HEK293T (cell line): Measurements from ENCODE around the gene MLN.

Experiments
- CTCF ChIA-PET: fragments of 350-600 bp; formaldehyde crosslinking; extraction: SDS; loops from one replicate; lab custom pipeline; 2021; ENCODE audit warnings: antibody characterized with exemption, inconsistent platforms; lab: Yijun Ruan, JAX
- POLR2A ChIA-PET: fragments of 350-600 bp; formaldehyde crosslinking; extraction: SDS; loops from one replicate; lab custom pipeline; 2020; ENCODE audit warnings: antibody characterized with exemption, inconsistent platforms; lab: Yijun Ruan, JAX
- DNase-seq: peaks from one replicate; pipeline ENCODE4 v3.0.0; 2012; ENCODE audit warnings: mixed read lengths; ENCODE audit errors: extremely low spot score
- ARNT ChIP-seq: fragments of 450-650 bp; IDR thresholded peaks from 2 replicates; pipeline ENCODE4 v1.6.1; 2017; ENCODE audit warnings: mild to moderate bottlenecking
- BHLHE40 ChIP-seq: fragments of 450-650 bp; IDR thresholded peaks from 2 replicates; pipeline ENCODE4 v1.6.1; 2016; ENCODE audit warnings: mild to moderate bottlenecking, moderate library complexity, borderline replicate concordance
- CTBP1 ChIP-seq: fragments of 450-650 bp; IDR thresholded peaks from 2 replicates; pipeline ENCODE4 v1.6.1; 2016; ENCODE audit warnings: borderline replicate concordance
- ELF4 ChIP-seq: fragments of 450-650 bp; IDR thresholded peaks from 2 replicates; pipeline ENCODE4 v1.6.1; 2017; ENCODE audit warnings: antibody characterized with exemption
- FOXA1 ChIP-seq: fragments of 450-650 bp; IDR thresholded peaks from 2 replicates; pipeline ENCODE4 v1.6.1; 2016; ENCODE audit warnings: mild to moderate bottlenecking
- FOXK2 ChIP-seq: fragments of 450-650 bp; IDR thresholded peaks from 2 replicates; pipeline ENCODE4 v1.6.1; 2016; ENCODE audit warnings: mild to moderate bottlenecking
- FOXM1 ChIP-seq: fragments of 450-650 bp; IDR thresholded peaks from 2 replicates; pipeline ENCODE4 v1.6.1; 2017; ENCODE audit warnings: mild to moderate bottlenecking, borderline replicate concordance
- HDGF ChIP-seq: fragments of 450-650 bp; IDR thresholded peaks from 2 replicates; pipeline ENCODE4 v1.6.1; 2017; ENCODE audit warnings: antibody characterized with exemption, borderline replicate concordance
- L3MBTL2 ChIP-seq: fragments of 450-650 bp; conservative IDR thresholded peaks from 2 replicates; pipeline ENCODE4 v1.6.1; 2016; ENCODE audit warnings: mild to moderate bottlenecking
- LEF1 ChIP-seq: fragments of 450-650 bp; IDR thresholded peaks from 2 replicates; pipeline ENCODE4 v1.6.1; 2017; ENCODE audit warnings: mild to moderate bottlenecking, borderline replicate concordance
- NFRKB ChIP-seq: fragments of 450-650 bp; IDR thresholded peaks from 2 replicates; pipeline ENCODE4 v1.6.1; 2016; ENCODE audit warnings: mild to moderate bottlenecking, moderate library complexity
- PKNOX1 ChIP-seq: fragments of 450-650 bp; IDR thresholded peaks from 2 replicates; pipeline ENCODE4 v1.6.1; 2016
- SP1 ChIP-seq: fragments of 450-650 bp; IDR thresholded peaks from 2 replicates; pipeline ENCODE4 v1.6.1; 2017
- SUZ12 ChIP-seq: fragments of 450-650 bp; IDR thresholded peaks from 2 replicates; pipeline ENCODE4 v1.6.1; 2016; ENCODE audit warnings: mild to moderate bottlenecking
- ZNF384 ChIP-seq: fragments of 450-650 bp; IDR thresholded peaks from 2 replicates; pipeline ENCODE4 v1.6.1; 2016

Gene MLN

GRCh38 chr6:33839399-33840047, 35.7 kb upstream of the MLN start:
- CTCF ChIA-PET: interaction anchor here (0.7 to 1.5 kb wide), 2 partner anchors 33 to 72 kb away, joined by 3 to 4 read pairs; no protein-coding TSS in a partner anchor
- TF ChIP-seq L3MBTL2 (no peak), ZNF384 (no peak), FOXM1 (no peak), FOXK2 (no peak), PKNOX1 (no peak), SUZ12 (no peak), ELF4 (no peak), SP1 (no peak), LEF1 (no peak), FOXA1 (no peak)
- POLR2A ChIA-PET: interaction anchor here (1.4 kb wide), 1 partner anchor 128 kb away, joined by 4 read pairs; the partner anchor contains the start of gene UQCC2
- DNase-seq: no peak

- TF ChIP-seq BHLHE40: no peak
- no peak for TF ChIP-seq CTBP1
- TF ChIP-seq PKNOX1: no peak
- no peak for TF ChIP-seq LEF1
- no peak for TF ChIP-seq FOXK2
- no peak for TF ChIP-seq NFRKB
- TF ChIP-seq FOXM1: no peak
- TF ChIP-seq ZNF384: no peak
- TF ChIP-seq ELF4: no peak
- no peak for TF ChIP-seq FOXA1
- no peak for TF ChIP-seq ARNT
- TF ChIP-seq SUZ12: no peak
- no peak for TF ChIP-seq HDGF
- CTCF ChIA-PET: no interaction called here
- no peak for DNase-seq
- POLR2A ChIA-PET: interaction anchor here (0.8 kb wide), 1 partner anchor 27 kb away, joined by 3 read pairs; no protein-coding TSS in a partner anchor
Observed at GRCh38 chr6:33838983-33839382, 35.2 kb upstream of the MLN start.

- DNase-seq: no peak
- TF ChIP-seq FOXK2: no peak
- no peak for TF ChIP-seq CTBP1
- no peak for TF ChIP-seq ARNT
- POLR2A ChIA-PET: interaction anchor here (0.8 kb wide), 1 partner anchor 26 kb away, joined by 3 read pairs; no protein-coding TSS in a partner anchor
- CTCF ChIA-PET: no interaction called here
Observed at GRCh38 chr6:33837971-33838665, 34.3 kb upstream of the MLN start.

- POLR2A ChIA-PET: no interaction called here
- TF ChIP-seq BHLHE40 (no peak), NFRKB (no peak), ZNF384 (no peak), L3MBTL2 (no peak), ELF4 (no peak), SUZ12 (no peak), PKNOX1 (no peak), FOXK2 (no peak)
- CTCF ChIA-PET: interaction anchor here (0.6 kb wide), 1 partner anchor 13 kb away, joined by 3 read pairs; no protein-coding TSS in a partner anchor
- no peak for DNase-seq
Observed at GRCh38 chr6:33836806-33837469, 33.1 kb upstream of the MLN start.

GRCh38 chr6:33834401-33835392, 30.9 kb upstream of the MLN start:
- DNase-seq: no peak
- ChIA-PET POLR2A (interaction anchor here (1.0 kb wide), 1 partner anchor 26 kb away, joined by 3 read pairs; no protein-coding TSS in a partner anchor), CTCF (no interaction called here)

More at GRCh38 chr6:33834401-33835392, 30.9 kb upstream of the MLN start:
- TF ChIP-seq L3MBTL2 (peak; percentile 47; the same call in 1 of the 2 replicates), CTBP1 (no peak)
